ENCODE measurements around the gene KIAA0930.

The KIAA0930 gene

GRCh38 chr22:45162531-45162930, 78.2 kb downstream of the KIAA0930 start:
- DNase-seq (ENCODE audit: low spot score in 2 of 2) = no peak
- ATAC-seq (replicated peaks; ENCODE audit: extremely low read depth, poor library complexity, severe bottlenecking) = no peak
- H3K27ac Mint-ChIP-seq (ENCODE audit: low read depth) = peak overlapping the region; percentile 92
- H3K36me3 Mint-ChIP-seq (ENCODE audit: insufficient read depth) = peaks cover 29% of the 10 kb centered on the region
- H3K27me3 Mint-ChIP-seq = no peaks in the 10 kb centered on the region
- H3K4me3 Mint-ChIP-seq = peak overlapping the region; percentile 92
- H3K9me3 Mint-ChIP-seq = no peaks in the 10 kb centered on the region
- H3K4me1 Mint-ChIP-seq = peaks cover 46% of the 10 kb centered on the region

DNA sequence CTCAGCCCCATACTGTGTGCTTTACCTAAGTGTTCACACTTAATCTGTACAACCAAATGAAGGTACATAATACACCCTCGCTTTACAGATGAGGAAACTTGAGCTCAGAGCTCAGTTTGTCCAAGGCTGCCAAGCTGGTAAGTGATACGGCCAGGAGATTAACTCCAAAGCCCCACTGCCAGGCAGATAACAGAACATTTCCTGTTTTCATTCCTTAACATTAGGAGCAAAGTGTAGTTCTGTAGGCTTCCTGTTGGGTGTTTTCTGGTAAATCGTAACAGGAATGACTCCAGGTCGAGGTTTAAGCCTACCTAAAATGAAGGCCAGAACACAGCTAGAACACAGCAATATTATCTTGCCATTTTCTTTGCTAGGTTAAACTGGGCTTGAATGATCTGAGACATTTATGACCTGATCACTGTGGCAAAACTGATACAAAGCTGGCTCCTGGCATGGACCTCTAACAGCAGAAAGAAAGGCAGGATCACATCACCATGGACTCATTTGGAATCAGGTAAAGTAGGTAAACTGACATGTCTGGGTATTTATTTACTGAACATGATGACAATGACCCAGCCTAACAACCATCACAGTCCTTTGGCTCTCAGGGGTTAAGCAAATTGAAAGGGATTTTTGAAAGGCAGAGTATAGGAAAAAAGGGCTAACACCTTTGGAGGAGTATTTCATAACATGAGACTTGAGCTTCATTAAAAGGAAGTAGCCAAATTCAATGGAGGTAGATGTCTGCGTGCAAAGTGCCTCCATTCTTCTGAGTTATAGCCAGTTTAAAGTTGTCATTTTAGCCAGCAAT, 80.8 kb downstream of the KIAA0930 start:
- DNase-seq (ENCODE audit: low spot score in 2 of 2) (no peak), ATAC-seq (replicated peaks; ENCODE audit: extremely low read depth, poor library complexity, severe bottlenecking) (no peak)
- H3K36me3 Mint-ChIP-seq (ENCODE audit: insufficient read depth) = peaks cover 18% of the 10 kb centered on the region
- H3K4me3 Mint-ChIP-seq = peak overlapping the region; percentile 23
- peaks cover 32% of the 10 kb centered on the region for H3K4me1 Mint-ChIP-seq
- no peaks in the 10 kb centered on the region for H3K9me3 Mint-ChIP-seq
- no peak overlapping the region for H3K27ac Mint-ChIP-seq (ENCODE audit: low read depth)
- H3K27me3 Mint-ChIP-seq = no peaks in the 10 kb centered on the region

DNA sequence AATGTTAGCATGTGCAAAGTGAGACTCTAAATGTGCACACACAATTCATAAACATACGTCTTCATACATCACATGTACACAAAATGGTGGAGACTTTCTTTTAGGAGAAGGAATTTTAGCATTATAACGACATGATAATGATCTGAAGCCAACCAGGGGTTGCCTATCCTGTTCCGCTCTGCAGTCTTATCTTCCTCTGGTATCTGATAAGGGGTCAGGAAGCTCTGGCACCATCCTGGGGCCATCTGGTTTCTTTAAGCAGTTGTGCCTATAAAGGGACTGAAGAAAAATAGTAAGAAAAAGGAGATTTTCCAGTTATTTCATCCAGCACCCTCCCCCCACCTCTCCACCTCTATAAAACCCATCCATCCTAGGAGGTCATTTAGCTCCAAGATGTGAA, 82.8 kb downstream of the KIAA0930 start:
- ATAC-seq (replicated peaks; ENCODE audit: extremely low read depth, poor library complexity, severe bottlenecking) (no peak), DNase-seq (ENCODE audit: low spot score in 2 of 2) (no peak)
- Mint-ChIP-seq H3K4me1 (peaks cover 25% of the 10 kb centered on the region), H3K27me3 (no peaks in the 10 kb centered on the region), H3K36me3 (ENCODE audit: insufficient read depth) (peaks cover 9% of the 10 kb centered on the region), H3K4me3 (no peak overlapping the region), H3K9me3 (no peaks in the 10 kb centered on the region), H3K27ac (ENCODE audit: low read depth) (no peak overlapping the region)

GRCh38 chr22:45155050-45155840, 85.4 kb downstream of the KIAA0930 start:
- H3K27ac Mint-ChIP-seq (ENCODE audit: low read depth) = no peak overlapping the region
- peaks cover 16% of the 10 kb centered on the region for H3K4me1 Mint-ChIP-seq
- DNase-seq (ENCODE audit: low spot score in 2 of 2) = no peak
- no peak for ATAC-seq (replicated peaks; ENCODE audit: extremely low read depth, poor library complexity, severe bottlenecking)
- peaks cover 2% of the 10 kb centered on the region for H3K36me3 Mint-ChIP-seq (ENCODE audit: insufficient read depth)
- H3K4me3 Mint-ChIP-seq = no peak overlapping the region
- H3K27me3 Mint-ChIP-seq = no peaks in the 10 kb centered on the region
- no peaks in the 10 kb centered on the region for H3K9me3 Mint-ChIP-seq

DNA sequence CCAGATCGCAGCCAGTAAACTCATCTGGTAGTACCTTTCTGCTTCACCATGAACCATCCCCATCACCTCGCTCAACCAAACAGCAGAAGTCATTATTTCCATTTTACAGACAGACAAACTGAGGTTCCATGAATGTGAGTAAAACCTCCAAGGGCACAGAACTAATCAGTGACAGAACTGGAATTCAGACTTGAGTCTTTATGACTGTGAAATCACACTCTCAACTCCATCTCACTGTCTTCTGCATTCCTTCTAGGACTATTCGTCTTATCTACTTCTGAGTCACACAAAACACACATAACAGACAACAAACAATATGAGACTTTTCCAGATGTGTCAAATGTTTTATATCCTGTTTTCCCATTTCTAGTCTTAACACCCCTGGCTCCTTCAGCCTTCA, 86.3 kb downstream of the KIAA0930 start:
- ATAC-seq (replicated peaks; ENCODE audit: extremely low read depth, poor library complexity, severe bottlenecking) (no peak), DNase-seq (ENCODE audit: low spot score in 2 of 2) (no peak)
- Mint-ChIP-seq H3K4me1 (peaks cover 13% of the 10 kb centered on the region), H3K4me3 (no peak overlapping the region), H3K9me3 (no peaks in the 10 kb centered on the region), H3K36me3 (ENCODE audit: insufficient read depth) (peaks cover 2% of the 10 kb centered on the region), H3K27ac (ENCODE audit: low read depth) (peak overlapping the region; percentile 32), H3K27me3 (no peaks in the 10 kb centered on the region)

- ATAC-seq (replicated peaks; ENCODE audit: extremely low read depth, poor library complexity, severe bottlenecking) = no peak
- no peaks in the 10 kb centered on the region for H3K9me3 Mint-ChIP-seq
- H3K27ac Mint-ChIP-seq (ENCODE audit: low read depth) = no peak overlapping the region
- H3K36me3 Mint-ChIP-seq (ENCODE audit: insufficient read depth) = no peaks in the 10 kb centered on the region
- H3K4me3 Mint-ChIP-seq = no peak overlapping the region
- H3K27me3 Mint-ChIP-seq = no peaks in the 10 kb centered on the region
- H3K4me1 Mint-ChIP-seq = peaks cover 7% of the 10 kb centered on the region
- DNase-seq (ENCODE audit: low spot score in 2 of 2) = no peak
Measured at GRCh38 chr22:45151503-45151902, 89.2 kb downstream of the KIAA0930 start.

- no peak overlapping the region for H3K27ac Mint-ChIP-seq (ENCODE audit: low read depth)
- ATAC-seq (replicated peaks; ENCODE audit: extremely low read depth, poor library complexity, severe bottlenecking) (no peak), DNase-seq (ENCODE audit: low spot score in 2 of 2) (no peak)
- H3K27me3 Mint-ChIP-seq = no peaks in the 10 kb centered on the region
- H3K9me3 Mint-ChIP-seq = no peaks in the 10 kb centered on the region
- no peak overlapping the region for H3K4me3 Mint-ChIP-seq
- H3K36me3 Mint-ChIP-seq (ENCODE audit: insufficient read depth) = no peaks in the 10 kb centered on the region
- H3K4me1 Mint-ChIP-seq = peaks cover 7% of the 10 kb centered on the region
Measured at GRCh38 chr22:45150139-45150538, 90.6 kb downstream of the KIAA0930 start.

- no peak for DNase-seq (ENCODE audit: low spot score in 2 of 2)
- no peak for ATAC-seq (replicated peaks; ENCODE audit: extremely low read depth, poor library complexity, severe bottlenecking)
- H3K4me3 Mint-ChIP-seq = no peak overlapping the region
Measured at GRCh38 chr22:45149671-45150070, 91.0 kb downstream of the KIAA0930 start.

DNA sequence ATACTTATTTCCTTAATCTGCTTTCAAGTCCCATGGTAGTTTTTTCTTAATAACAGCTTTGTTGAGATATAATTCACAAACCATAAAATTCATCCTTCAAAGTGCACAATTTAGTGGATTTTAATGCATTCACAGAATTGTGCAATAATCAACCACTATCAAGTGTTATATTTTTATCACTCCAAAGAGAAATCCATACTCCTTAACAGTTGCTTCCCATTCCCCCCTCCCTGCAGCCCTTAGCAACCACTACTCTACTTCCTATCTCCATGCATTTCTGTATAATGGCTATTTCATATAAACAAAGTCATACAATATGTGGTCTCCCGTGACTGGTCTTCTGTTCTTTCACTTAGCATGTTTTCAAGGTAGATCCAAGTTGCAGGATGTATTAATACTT, 95.8 kb downstream of the KIAA0930 start:
- ATAC-seq (replicated peaks; ENCODE audit: extremely low read depth, poor library complexity, severe bottlenecking) = no peak
- no peaks in the 10 kb centered on the region for H3K36me3 Mint-ChIP-seq (ENCODE audit: insufficient read depth)

More at GRCh38 chr22:45149671-45150070, 91.0 kb downstream of the KIAA0930 start:
- H3K36me3 Mint-ChIP-seq (ENCODE audit: insufficient read depth) = no peaks in the 10 kb centered on the region
- peaks cover 7% of the 10 kb centered on the region for H3K4me1 Mint-ChIP-seq
- no peaks in the 10 kb centered on the region for H3K27me3 Mint-ChIP-seq
- no peaks in the 10 kb centered on the region for H3K9me3 Mint-ChIP-seq
- H3K27ac Mint-ChIP-seq (ENCODE audit: low read depth) = no peak overlapping the region

GRCh38 chr22:45142376-45142775, 98.3 kb downstream of the KIAA0930 start:
- Mint-ChIP-seq H3K4me3 (no peak overlapping the region), H3K4me1 (no peaks in the 10 kb centered on the region), H3K36me3 (ENCODE audit: insufficient read depth) (no peaks in the 10 kb centered on the region), H3K27me3 (no peaks in the 10 kb centered on the region), H3K27ac (ENCODE audit: low read depth) (no peak overlapping the region), H3K9me3 (no peaks in the 10 kb centered on the region)
- ATAC-seq (replicated peaks; ENCODE audit: extremely low read depth, poor library complexity, severe bottlenecking) (no peak), DNase-seq (ENCODE audit: low spot score in 2 of 2) (no peak)

More for the DNA sequence above, 95.8 kb downstream of the KIAA0930 start:
- no peak overlapping the region for H3K4me3 Mint-ChIP-seq
- H3K27me3 Mint-ChIP-seq = no peaks in the 10 kb centered on the region
- no peak overlapping the region for H3K27ac Mint-ChIP-seq (ENCODE audit: low read depth)
- no peaks in the 10 kb centered on the region for H3K9me3 Mint-ChIP-seq
- no peaks in the 10 kb centered on the region for H3K4me1 Mint-ChIP-seq
- no peak for DNase-seq (ENCODE audit: low spot score in 2 of 2)

Data from central memory CD8-positive, alpha-beta T cell (primary cell).